Lower leg skin (tissue), 3 donors: ENCODE results near the gene ASB10.

Experiments
- POLR2A ChIP-seq, 2 donors: fragments of 450-650 bp; IDR thresholded peaks; one replicate each; pipeline ENCODE4 v1.6.1; 2016 to 2017; ENCODE audit warnings: antibody characterized with exemption in 2 of 2, mild to moderate bottlenecking in 1 of 2, moderate library complexity in 1 of 2
- TF ChIP-seq, protein P1 (sequence below), 3 donors: fragments of 450-650 bp; IDR thresholded peaks; one replicate each; pipeline ENCODE4 v1.5.1; 2016; ENCODE audit warnings: antibody characterized with exemption in 3 of 3, mild to moderate bottlenecking in 3 of 3, moderate library complexity in 2 of 3

DNA sequence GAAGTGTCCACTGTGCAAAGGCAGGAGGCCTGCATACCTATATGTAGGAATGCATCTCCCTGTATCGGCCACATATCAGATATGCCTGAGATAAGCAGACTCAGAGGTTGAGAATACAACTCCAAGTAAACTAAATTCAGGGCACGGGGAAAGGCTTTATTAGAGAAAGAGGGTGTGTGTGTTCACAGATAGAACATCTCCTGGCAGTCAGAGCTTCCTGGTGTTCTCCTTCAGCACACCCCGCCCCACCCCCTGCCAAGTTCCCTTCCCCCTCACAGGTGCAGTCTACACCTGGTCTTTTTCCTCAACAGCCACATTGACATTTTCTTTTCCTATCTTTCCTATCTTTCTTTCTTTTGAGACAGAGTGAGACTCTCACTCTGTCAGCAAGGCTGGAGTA, 36.7 kb downstream of the ASB10 start:
- TF ChIP-seq, protein P1, sequence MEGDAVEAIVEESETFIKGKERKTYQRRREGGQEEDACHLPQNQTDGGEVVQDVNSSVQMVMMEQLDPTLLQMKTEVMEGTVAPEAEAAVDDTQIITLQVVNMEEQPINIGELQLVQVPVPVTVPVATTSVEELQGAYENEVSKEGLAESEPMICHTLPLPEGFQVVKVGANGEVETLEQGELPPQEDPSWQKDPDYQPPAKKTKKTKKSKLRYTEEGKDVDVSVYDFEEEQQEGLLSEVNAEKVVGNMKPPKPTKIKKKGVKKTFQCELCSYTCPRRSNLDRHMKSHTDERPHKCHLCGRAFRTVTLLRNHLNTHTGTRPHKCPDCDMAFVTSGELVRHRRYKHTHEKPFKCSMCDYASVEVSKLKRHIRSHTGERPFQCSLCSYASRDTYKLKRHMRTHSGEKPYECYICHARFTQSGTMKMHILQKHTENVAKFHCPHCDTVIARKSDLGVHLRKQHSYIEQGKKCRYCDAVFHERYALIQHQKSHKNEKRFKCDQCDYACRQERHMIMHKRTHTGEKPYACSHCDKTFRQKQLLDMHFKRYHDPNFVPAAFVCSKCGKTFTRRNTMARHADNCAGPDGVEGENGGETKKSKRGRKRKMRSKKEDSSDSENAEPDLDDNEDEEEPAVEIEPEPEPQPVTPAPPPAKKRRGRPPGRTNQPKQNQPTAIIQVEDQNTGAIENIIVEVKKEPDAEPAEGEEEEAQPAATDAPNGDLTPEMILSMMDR (IDR thresholded peaks at IDR 0.05) = no peak
- TF ChIP-seq POLR2A (IDR thresholded peaks at IDR 0.05) = no peak
